ENCODE results near the gene ZFAND3. TPM values are rescaled to one million over a fixed set of nuclear protein-coding genes. Genes with fewer than 3 reads are reported as not detected.

ZFAND3 gene
- total RNA-seq, 2 experiments from 2014 or later = 34.4 to 37.0 TPM

DNA sequence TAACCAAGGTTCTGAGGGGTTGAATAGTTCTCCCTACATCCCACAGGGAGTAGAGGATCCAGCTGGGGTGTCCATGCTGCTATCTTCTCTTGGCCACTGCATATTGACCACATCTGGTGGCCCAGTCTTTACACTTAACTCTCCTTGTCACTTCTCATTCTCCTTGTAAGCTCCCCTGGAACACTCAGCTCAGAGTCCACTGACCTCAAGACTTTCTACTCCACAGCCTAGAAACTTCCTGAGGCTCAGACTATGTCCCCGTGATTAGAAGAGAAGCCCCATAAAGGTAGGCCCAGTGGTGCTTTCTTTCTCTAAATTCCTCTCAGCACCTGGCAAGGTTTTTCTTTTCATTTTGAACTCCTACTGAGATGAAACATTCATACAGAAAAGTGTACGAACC, 13.3 kb upstream of the ZFAND3 start:
- ATAC-seq (ENCODE audit: poor library complexity) = no peak
- intact Hi-C loops (cut with DNase I, micrococcal nuclease) = no loop called here
- no peaks in the 10 kb centered on the region for H3K4me1 ChIP-seq (ENCODE audit: insufficient read depth, low read length)
- no peak for TF ChIP-seq CTCF (IDR thresholded peaks at IDR 0.05)
- ChIA-PET CTCF (no interaction called here), POLR2A (interaction anchor here (1.9 kb wide), 1 partner anchor 13 kb away, joined by 10 read pairs; the partner anchor contains the start of gene ZFAND3)
- no peaks in the 10 kb centered on the region for H3K27me3 Mint-ChIP-seq
- no peaks in the 10 kb centered on the region for H3K4me1 Mint-ChIP-seq (ENCODE audit: low read depth)
- no peak overlapping the region for H3K4me3 Mint-ChIP-seq
- no peaks in the 10 kb centered on the region for H3K36me3 ChIP-seq (ENCODE audit: insufficient read depth, low read length)
- H3K4me3 ChIP-seq (ENCODE audit: low read length) = no peak overlapping the region
- H3K9me3 Mint-ChIP-seq = no peaks in the 10 kb centered on the region
- no peaks in the 10 kb centered on the region for H3K27me3 ChIP-seq (ENCODE audit: control insufficient read depth in 1 of 2, insufficient read depth in 2 of 2, low read length in 2 of 2)
- no peaks in the 10 kb centered on the region for H3K9me3 ChIP-seq (ENCODE audit: control insufficient read depth in 1 of 2, insufficient read depth in 1 of 2, low read length in 2 of 2)
- H3K36me3 Mint-ChIP-seq (ENCODE audit: low read depth) = no peaks in the 10 kb centered on the region
- no peak overlapping the region for H3K27ac Mint-ChIP-seq
- no peak for DNase-seq
- H3K27ac ChIP-seq (ENCODE audit: low read depth in 1 of 2, low read length in 2 of 2) = no peak overlapping the region

DNA sequence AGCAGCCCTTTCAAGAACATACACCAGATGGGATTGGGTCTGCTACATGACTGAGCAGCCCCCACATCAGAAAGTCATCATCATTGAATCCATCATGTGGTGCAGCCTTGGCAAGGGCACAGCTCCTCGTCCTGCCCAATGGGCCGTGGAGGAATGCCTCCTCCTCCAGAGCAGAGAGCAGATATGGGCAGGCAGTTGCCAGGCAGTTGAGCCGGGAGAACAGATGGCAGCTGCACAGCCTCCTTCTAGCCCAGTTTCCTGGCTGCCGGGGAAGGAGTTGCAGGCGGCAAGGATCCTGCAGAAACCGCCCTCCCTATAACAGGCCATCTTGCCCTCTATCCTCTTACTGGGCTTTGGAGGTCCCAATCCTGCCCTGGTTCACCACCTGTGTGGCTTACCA, 11.9 kb upstream of the ZFAND3 start:
- TF ChIP-seq CTCF (IDR thresholded peaks at IDR 0.05) = no peak
- POLR2A ChIA-PET = no interaction called here
- DNase-seq (no peak), ATAC-seq (ENCODE audit: poor library complexity) (no peak)
- H3K36me3 Mint-ChIP-seq (ENCODE audit: low read depth) = no peaks in the 10 kb centered on the region
- no peak overlapping the region for H3K4me3 Mint-ChIP-seq
- H3K4me1 Mint-ChIP-seq (ENCODE audit: low read depth) = no peaks in the 10 kb centered on the region
- intact Hi-C loops (cut with DNase I, micrococcal nuclease) = no loop called here
- H3K4me3 ChIP-seq (ENCODE audit: low read length) = no peak overlapping the region
- CTCF ChIA-PET = no interaction called here
- H3K27me3 Mint-ChIP-seq = no peaks in the 10 kb centered on the region
- no peaks in the 10 kb centered on the region for H3K9me3 ChIP-seq (ENCODE audit: control insufficient read depth in 1 of 2, insufficient read depth in 1 of 2, low read length in 2 of 2)
- H3K27me3 ChIP-seq (ENCODE audit: control insufficient read depth in 1 of 2, insufficient read depth in 2 of 2, low read length in 2 of 2) = no peaks in the 10 kb centered on the region
- H3K36me3 ChIP-seq (ENCODE audit: insufficient read depth, low read length) = no peaks in the 10 kb centered on the region
- no peaks in the 10 kb centered on the region for H3K9me3 Mint-ChIP-seq
- no peak overlapping the region for H3K27ac ChIP-seq (ENCODE audit: low read depth in 1 of 2, low read length in 2 of 2)
- H3K4me1 ChIP-seq (ENCODE audit: insufficient read depth, low read length) = no peaks in the 10 kb centered on the region
- no peak overlapping the region for H3K27ac Mint-ChIP-seq

DNA sequence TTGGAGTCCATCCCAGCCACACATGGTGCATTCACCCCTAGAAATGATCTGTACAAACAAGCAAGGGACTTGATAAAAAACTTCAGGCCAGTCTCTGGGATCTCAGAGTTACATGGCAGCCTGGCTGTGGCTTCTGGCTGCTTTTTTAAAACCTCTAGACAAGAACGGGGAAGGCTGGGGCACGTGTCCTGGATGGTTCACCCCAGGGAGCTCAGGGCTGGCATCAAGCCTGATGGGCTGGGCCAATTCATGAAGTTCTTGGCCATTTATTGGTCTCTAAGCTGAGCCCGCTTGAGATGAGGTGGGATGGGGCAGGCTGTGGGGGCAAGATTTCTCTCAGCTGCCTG, 10.4 kb upstream of the ZFAND3 start:
- no peaks in the 10 kb centered on the region for H3K9me3 ChIP-seq (ENCODE audit: control insufficient read depth in 1 of 2, insufficient read depth in 1 of 2, low read length in 2 of 2)
- no peaks in the 10 kb centered on the region for H3K36me3 ChIP-seq (ENCODE audit: insufficient read depth, low read length)
- intact Hi-C loops (cut with DNase I, micrococcal nuclease) = no loop called here
- TF ChIP-seq CTCF (IDR thresholded peaks at IDR 0.05) = no peak
- no peak overlapping the region for H3K27ac ChIP-seq (ENCODE audit: low read depth in 1 of 2, low read length in 2 of 2)
- ATAC-seq (ENCODE audit: poor library complexity) (no peak), DNase-seq (no peak)
- H3K27ac Mint-ChIP-seq = no peak overlapping the region
- H3K27me3 ChIP-seq (ENCODE audit: control insufficient read depth in 1 of 2, insufficient read depth in 2 of 2, low read length in 2 of 2) = no peaks in the 10 kb centered on the region
- ChIA-PET CTCF (interaction anchor here (0.9 kb wide), 1 partner anchor 84 kb away, joined by 4 read pairs; no protein-coding TSS in a partner anchor), POLR2A (no interaction called here)
- H3K4me1 Mint-ChIP-seq (ENCODE audit: low read depth) = no peaks in the 10 kb centered on the region
- no peak overlapping the region for H3K4me3 ChIP-seq (ENCODE audit: low read length)
- H3K36me3 Mint-ChIP-seq (ENCODE audit: low read depth) = no peaks in the 10 kb centered on the region
- H3K4me1 ChIP-seq (ENCODE audit: insufficient read depth, low read length) = no peaks in the 10 kb centered on the region
- no peaks in the 10 kb centered on the region for H3K27me3 Mint-ChIP-seq
- H3K9me3 Mint-ChIP-seq = no peaks in the 10 kb centered on the region
- H3K4me3 Mint-ChIP-seq = no peak overlapping the region
